HEK293T (cell line): ENCODE data around the gene SURF1.

Experiments used
- BHLHE40 ChIP-seq: fragments of 450-650 bp; IDR thresholded peaks from 2 replicates; pipeline ENCODE4 v1.6.1; 2016; ENCODE audit warnings: mild to moderate bottlenecking, moderate library complexity, borderline replicate concordance
- ELF4 ChIP-seq: fragments of 450-650 bp; IDR thresholded peaks from 2 replicates; pipeline ENCODE4 v1.6.1; 2017; ENCODE audit warnings: antibody characterized with exemption
- FOXA1 ChIP-seq: fragments of 450-650 bp; IDR thresholded peaks from 2 replicates; pipeline ENCODE4 v1.6.1; 2016; ENCODE audit warnings: mild to moderate bottlenecking
- FOXK2 ChIP-seq: fragments of 450-650 bp; IDR thresholded peaks from 2 replicates; pipeline ENCODE4 v1.6.1; 2016; ENCODE audit warnings: mild to moderate bottlenecking
- FOXM1 ChIP-seq: fragments of 450-650 bp; IDR thresholded peaks from 2 replicates; pipeline ENCODE4 v1.6.1; 2017; ENCODE audit warnings: mild to moderate bottlenecking, borderline replicate concordance
- HDGF ChIP-seq: fragments of 450-650 bp; IDR thresholded peaks from 2 replicates; pipeline ENCODE4 v1.6.1; 2017; ENCODE audit warnings: antibody characterized with exemption, borderline replicate concordance
- NFRKB ChIP-seq: fragments of 450-650 bp; IDR thresholded peaks from 2 replicates; pipeline ENCODE4 v1.6.1; 2016; ENCODE audit warnings: mild to moderate bottlenecking, moderate library complexity
- SP1 ChIP-seq: fragments of 450-650 bp; IDR thresholded peaks from 2 replicates; pipeline ENCODE4 v1.6.1; 2017
- TARDBP ChIP-seq: fragments of 450-650 bp; IDR thresholded peaks from 2 replicates; pipeline ENCODE4 v1.6.1; 2016
- TF ChIP-seq, protein P1 (sequence below): fragments of 450-650 bp; IDR thresholded peaks from 2 replicates; pipeline ENCODE4 v1.6.1; 2016

DNA sequence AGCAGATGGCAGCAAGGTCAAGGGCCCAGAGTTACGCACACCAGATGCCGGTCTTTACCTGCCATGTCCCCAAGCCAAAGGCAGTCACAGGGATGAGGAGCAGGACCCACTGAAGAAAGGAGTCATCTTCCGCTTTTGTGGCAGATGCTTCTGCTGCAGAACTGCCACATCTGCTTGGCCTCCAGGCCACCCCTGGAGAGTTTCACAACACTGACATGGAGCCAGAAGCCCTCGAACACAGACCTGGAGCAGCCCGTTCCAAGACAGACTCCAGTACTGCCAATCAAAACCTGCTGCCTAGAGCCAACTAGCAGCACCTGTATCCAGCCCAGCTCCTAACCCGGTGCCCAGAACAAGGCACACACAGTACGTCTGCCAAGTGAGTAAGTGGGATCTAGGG is 1.5 kb downstream of the SURF1 start:
- TF ChIP-seq FOXK2, result no peak
- TF ChIP-seq, protein P1, sequence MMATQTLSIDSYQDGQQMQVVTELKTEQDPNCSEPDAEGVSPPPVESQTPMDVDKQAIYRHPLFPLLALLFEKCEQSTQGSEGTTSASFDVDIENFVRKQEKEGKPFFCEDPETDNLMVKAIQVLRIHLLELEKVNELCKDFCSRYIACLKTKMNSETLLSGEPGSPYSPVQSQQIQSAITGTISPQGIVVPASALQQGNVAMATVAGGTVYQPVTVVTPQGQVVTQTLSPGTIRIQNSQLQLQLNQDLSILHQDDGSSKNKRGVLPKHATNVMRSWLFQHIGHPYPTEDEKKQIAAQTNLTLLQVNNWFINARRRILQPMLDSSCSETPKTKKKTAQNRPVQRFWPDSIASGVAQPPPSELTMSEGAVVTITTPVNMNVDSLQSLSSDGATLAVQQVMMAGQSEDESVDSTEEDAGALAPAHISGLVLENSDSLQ, result no peak
- no peak for TF ChIP-seq NFRKB
- no peak for TF ChIP-seq SP1
- TF ChIP-seq FOXM1, result no peak
- no peak for TF ChIP-seq HDGF
- no peak for TF ChIP-seq TARDBP
- TF ChIP-seq ELF4, result no peak
- TF ChIP-seq BHLHE40, result no peak
- TF ChIP-seq FOXA1, result no peak
